ENCODE data around the gene FANCC.

- TF ChIP-seq CTCF (IDR thresholded peaks at IDR 0.05; ENCODE audit: borderline replicate concordance, extremely low read depth, low read length, poor library complexity, severe bottlenecking) (no peak), EZH2 (IDR thresholded peaks at IDR 0.05; ENCODE audit: borderline replicate concordance, low read depth, low read length, severe bottlenecking) (no peak)
Measured at GRCh38 chr9:95316794-95317118, 753 bp downstream of the FANCC start.

Data from DND-41 (cell line).